H9 (cell line): ENCODE measurements around the gene TMEM163. TPM values are rescaled to one million over a fixed set of nuclear protein-coding genes. Genes with fewer than 3 reads are reported as not detected.

ENCODE experiments used
- DNase-seq: peaks from one replicate; pipeline ENCODE4 v3.0.0-alpha.2; 2017
- H2AFZ ChIP-seq: one replicate; pipeline ENCODE4 v1.6.1; 2013; ENCODE audit warnings: mild to moderate bottlenecking, low read length, control low read depth, moderate library complexity
- H2AK5ac ChIP-seq: 2 replicates; pipeline ENCODE4 v1.6.1; 2013; ENCODE audit warnings: low read length, control low read depth, mixed read lengths; ENCODE audit not compliant: insufficient read length
- H2BK120ac ChIP-seq: one replicate; pipeline ENCODE4 v1.6.1; 2013; ENCODE audit warnings: low read depth, mild to moderate bottlenecking, low read length, control low read depth, inconsistent platforms; ENCODE audit not compliant: poor library complexity, severe bottlenecking
- H2BK12ac ChIP-seq: 2 replicates; pipeline ENCODE4 v1.6.1; 2013; ENCODE audit warnings: low read length, control low read depth, mixed read lengths, low read depth; ENCODE audit not compliant: insufficient read length
- H2BK15ac ChIP-seq: 2 replicates; pipeline ENCODE4 v1.6.1; 2013; ENCODE audit warnings: low read depth, low read length, control low read depth
- H2BK20ac ChIP-seq: one replicate; pipeline ENCODE4 v1.6.1; 2013; ENCODE audit warnings: low read depth, mild to moderate bottlenecking, low read length, control low read depth, inconsistent platforms; ENCODE audit not compliant: poor library complexity, severe bottlenecking
- H2BK5ac ChIP-seq: 2 replicates; pipeline ENCODE4 v1.6.1; 2013; ENCODE audit warnings: low read length, control low read depth, mixed read lengths; ENCODE audit not compliant: insufficient read length
- H3K14ac ChIP-seq: 2 replicates; pipeline ENCODE4 v1.6.1; 2013; ENCODE audit warnings: low read length, control low read depth; ENCODE audit not compliant: insufficient read depth
- H3K18ac ChIP-seq: 2 replicates; pipeline ENCODE4 v1.6.1; 2013; ENCODE audit warnings: low read depth, mild to moderate bottlenecking, mixed read lengths, low read length, control low read depth; ENCODE audit not compliant: insufficient read length
- H3K23ac ChIP-seq: 2 replicates; pipeline ENCODE4 v1.6.1; 2013; ENCODE audit warnings: low read length, control low read depth, mixed read lengths, low read depth; ENCODE audit not compliant: insufficient read length
- H3K23me2 ChIP-seq: 2 replicates; pipeline ENCODE4 v1.6.1; 2013; ENCODE audit warnings: low read depth, mild to moderate bottlenecking, mixed read lengths, low read length, control low read depth; ENCODE audit not compliant: insufficient read length, poor library complexity, severe bottlenecking
- H3K27ac ChIP-seq: 2 replicates; pipeline ENCODE4 v1.5.1; 2013; ENCODE audit warnings: low read length, control low read depth, mixed read lengths, low read depth; ENCODE audit not compliant: insufficient read length
- H3K27me3 ChIP-seq: 2 replicates; pipeline ENCODE4 v1.6.1; 2013; ENCODE audit warnings: low read length, control low read depth, inconsistent platforms; ENCODE audit not compliant: insufficient read depth
- H3K4ac ChIP-seq: 2 replicates; pipeline ENCODE4 v1.6.1; 2013; ENCODE audit warnings: low read depth, mild to moderate bottlenecking, control low read depth, inconsistent platforms, low read length, moderate library complexity
- H3K4me1 ChIP-seq: 2 replicates; pipeline ENCODE4 v1.6.1; 2013; ENCODE audit warnings: low read length, control low read depth, inconsistent platforms; ENCODE audit not compliant: insufficient read depth
- H3K4me2 ChIP-seq: 2 replicates; pipeline ENCODE4 v1.6.1; 2013; ENCODE audit warnings: low read length, control low read depth, mixed read lengths; ENCODE audit not compliant: insufficient read length, insufficient read depth
- H3K56ac ChIP-seq: 2 replicates; pipeline ENCODE4 v1.6.1; 2013; ENCODE audit warnings: low read depth, mild to moderate bottlenecking, mixed read lengths, low read length, control low read depth; ENCODE audit not compliant: insufficient read length
- H3K79me1 ChIP-seq: 2 replicates; pipeline ENCODE4 v1.6.1; 2013; ENCODE audit warnings: low read depth, mild to moderate bottlenecking, moderate library complexity, low read length, control low read depth, inconsistent platforms; ENCODE audit not compliant: insufficient read depth, poor library complexity, severe bottlenecking
- H3K79me2 ChIP-seq: 2 replicates; pipeline ENCODE4 v1.6.1; 2013; ENCODE audit warnings: low read length, control low read depth, inconsistent platforms; ENCODE audit not compliant: insufficient read depth
- H3K9ac ChIP-seq: 2 replicates; pipeline ENCODE4 v1.6.1; 2013; ENCODE audit warnings: low read length, control low read depth, mixed read lengths; ENCODE audit not compliant: insufficient read length; ENCODE audit errors: extremely low read depth
- H3K9me3 ChIP-seq: one replicate; pipeline ENCODE4 v1.6.1; 2013; ENCODE audit warnings: low read depth, low read length, inconsistent platforms; ENCODE audit not compliant: control insufficient read depth
- H3T11ph ChIP-seq: one replicate; pipeline ENCODE4 v1.6.1; 2013; ENCODE audit warnings: mild to moderate bottlenecking, low read length, control low read depth, inconsistent platforms
- H4K20me1 ChIP-seq: one replicate; pipeline ENCODE4 v1.6.1; 2013; ENCODE audit not compliant: control insufficient read depth, insufficient read length, insufficient read depth
- H4K5ac ChIP-seq: 2 replicates; pipeline ENCODE4 v1.6.1; 2013; ENCODE audit warnings: low read depth, mild to moderate bottlenecking, mixed read lengths, low read length, control low read depth; ENCODE audit not compliant: insufficient read length
- H4K8ac ChIP-seq: replicated peaks from 2 replicates; pipeline ENCODE4 v1.6.1; 2013; ENCODE audit warnings: low read length, control low read depth, mixed read lengths, low read depth; ENCODE audit not compliant: insufficient read length
- H4K91ac ChIP-seq: 2 replicates; pipeline ENCODE4 v1.6.1; 2013; ENCODE audit warnings: low read depth, mild to moderate bottlenecking, moderate library complexity, mixed read lengths, low read length, control low read depth; ENCODE audit not compliant: insufficient read length
- H3K27ac Mint-ChIP-seq, 3 experiments: 2 replicates in 2 of 3; 3 replicates in 1 of 3; pipeline ENCODE4 v1.8.0; 2020 to 2021; ENCODE audit warnings: mixed read lengths in 3 of 3, mild to moderate bottlenecking in 1 of 3, moderate library complexity in 1 of 3
- H3K27me3 Mint-ChIP-seq: 2 replicates; pipeline ENCODE4 v1.8.0; 2021; ENCODE audit warnings: low read depth, mild to moderate bottlenecking, moderate library complexity, mixed read lengths
- H3K36me3 Mint-ChIP-seq, 3 experiments: 2 replicates in 2 of 3; 3 replicates in 1 of 3; pipeline ENCODE4 v1.8.0; 2020 to 2021; ENCODE audit warnings: low read depth in 3 of 3, mixed read lengths in 3 of 3; ENCODE audit not compliant: insufficient read depth in 1 of 3
- H3K4me1 Mint-ChIP-seq, 2 experiments: 2 replicates each; pipeline ENCODE4 v1.8.0; 2020; ENCODE audit warnings: mixed read lengths in 2 of 2
- H3K4me3 Mint-ChIP-seq, 2 experiments: 2 replicates in 1 of 2; 3 replicates in 1 of 2; pipeline ENCODE4 v1.8.0; 2020 to 2021; ENCODE audit warnings: mild to moderate bottlenecking in 2 of 2, mixed read lengths in 2 of 2, moderate library complexity in 1 of 2
- H3K9me3 Mint-ChIP-seq, 2 experiments: 2 replicates in 1 of 2; 3 replicates in 1 of 2; pipeline ENCODE4 v1.8.0; 2020; ENCODE audit warnings: mild to moderate bottlenecking in 2 of 2, mixed read lengths in 2 of 2, moderate library complexity in 1 of 2
- CTCF ChIP-seq: fragments of 200-600 bp; sonication (generic); conservative IDR thresholded peaks from 3 replicates; pipeline ENCODE4 v1.8.0; 2021; ENCODE audit warnings: antibody characterized with exemption, mild to moderate bottlenecking
- WGBS: extraction: QIAGEN DNeasy Blood & Tissue Kit; methylation state at CpG from one replicate; pipeline ENCODE4 v1.1.7; 2013; ENCODE audit warnings: missing lambda C conversion rate, low lambda C conversion rate, mixed read lengths; ENCODE audit not compliant: insufficient read length; ENCODE audit errors: extremely low coverage; 5-methylcytosine and 5-hydroxymethylcytosine counted together
- total RNA-seq: library from RNA; stranded (reverse); gene quantifications from 2 replicates; pipeline ENCODE4 v1.2.1, GENCODE V29; 2021

The TMEM163 gene
- total RNA-seq, 1 experiment from 2014 or later: 0.39 TPM

- WGBS: no CpG with 5 or more reads among the region's 4 CpGs
- H3K79me1 ChIP-seq: no peaks in the 10 kb centered on the region
- H2AK5ac ChIP-seq: no peak overlapping the region
- H3K23me2 ChIP-seq: no peaks in the 10 kb centered on the region
- H4K5ac ChIP-seq: no peak overlapping the region
- H2BK120ac ChIP-seq: no peak overlapping the region
- H2BK12ac ChIP-seq: no peak overlapping the region
- H3K4ac ChIP-seq: no peak overlapping the region
- H3K4me2 ChIP-seq: no peak overlapping the region
- no peaks in the 10 kb centered on the region for H3K9me3 ChIP-seq
- no peaks in the 10 kb centered on the region for H4K20me1 ChIP-seq
- no peak overlapping the region for H3K27ac ChIP-seq
- no peak overlapping the region for H3K23ac ChIP-seq
- H3T11ph ChIP-seq: no peak overlapping the region
- H3K27me3 Mint-ChIP-seq: peaks cover 1% of the 10 kb centered on the region; the same call in 1 of the 2 replicates
- no peak for TF ChIP-seq CTCF
- no peak overlapping the region for H3K56ac ChIP-seq
- no peak overlapping the region for H4K91ac ChIP-seq
- peaks cover 2% of the 10 kb centered on the region; the same call in 1 of the 2 replicates for H3K4me1 ChIP-seq
- no peak overlapping the region for H3K18ac ChIP-seq
- no peak overlapping the region for H2BK5ac ChIP-seq
- no peak overlapping the region for H3K4me3 Mint-ChIP-seq
- no peak overlapping the region for H2BK20ac ChIP-seq
- H3K27ac Mint-ChIP-seq: no peak overlapping the region
- H3K9me3 Mint-ChIP-seq: no peaks in the 10 kb centered on the region
- DNase-seq: no peak
- no peak overlapping the region for H2AFZ ChIP-seq
- no peaks in the 10 kb centered on the region for H3K36me3 Mint-ChIP-seq
- no peak overlapping the region for H2BK15ac ChIP-seq
- no peak overlapping the region for H3K14ac ChIP-seq
- H3K9ac ChIP-seq: no peak overlapping the region
- no peaks in the 10 kb centered on the region for H3K79me2 ChIP-seq
- no peaks in the 10 kb centered on the region for H3K27me3 ChIP-seq
- H3K4me1 Mint-ChIP-seq: peaks cover 4 to 7% of the 10 kb centered on the region in 2 experiments; a peak in 2 of 4 replicates
- no peak overlapping the region for H4K8ac ChIP-seq
Observed at GRCh38 chr2:134512734-134513464, 205.9 kb downstream of the TMEM163 start.
